ENCODE data around the gene TSPY8. TPM values are rescaled to one million over a fixed set of nuclear protein-coding genes. Genes with fewer than 3 reads are reported as not detected.
"Not testable (repeated sequence)": the region's sequence is repeated elsewhere in the genome, so short reads cannot be mapped to it uniquely, and the experiment has no call there.

The TSPY8 gene, protein sequence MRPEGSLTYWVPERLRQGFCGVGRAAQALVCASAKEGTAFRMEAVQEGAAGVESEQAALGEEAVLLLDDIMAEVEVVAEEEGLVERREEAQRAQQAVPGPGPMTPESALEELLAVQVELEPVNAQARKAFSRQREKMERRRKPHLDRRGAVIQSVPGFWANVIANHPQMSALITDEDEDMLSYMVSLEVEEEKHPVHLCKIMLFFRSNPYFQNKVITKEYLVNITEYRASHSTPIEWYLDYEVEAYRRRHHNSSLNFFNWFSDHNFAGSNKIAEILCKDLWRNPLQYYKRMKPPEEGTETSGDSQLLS
- polyA plus RNA-seq (2012; ENCODE audit: insufficient read length, low read depth) = not detected

GRCh38 chrY:9357497-9357896, at the start of gene TSPY8:
TSS of gene TSPY8 (plus strand) at chrY:9357797. CDS start at chrY:9357843, 46 bp downstream.
- not testable (repeated sequence) for TF ChIP-seq FOXP2 (optimal IDR thresholded peaks at IDR 0.05; ENCODE audit: borderline replicate concordance, extremely low read depth, extremely low read length, insufficient read depth); POLR2AphosphoS5 (IDR thresholded peaks at IDR 0.05; ENCODE audit: low read depth, low read length); REST (IDR thresholded peaks at IDR 0.05; ENCODE audit: insufficient read depth in 1 of 2, low read depth in 2 of 2, low read length in 2 of 2)

DNA sequence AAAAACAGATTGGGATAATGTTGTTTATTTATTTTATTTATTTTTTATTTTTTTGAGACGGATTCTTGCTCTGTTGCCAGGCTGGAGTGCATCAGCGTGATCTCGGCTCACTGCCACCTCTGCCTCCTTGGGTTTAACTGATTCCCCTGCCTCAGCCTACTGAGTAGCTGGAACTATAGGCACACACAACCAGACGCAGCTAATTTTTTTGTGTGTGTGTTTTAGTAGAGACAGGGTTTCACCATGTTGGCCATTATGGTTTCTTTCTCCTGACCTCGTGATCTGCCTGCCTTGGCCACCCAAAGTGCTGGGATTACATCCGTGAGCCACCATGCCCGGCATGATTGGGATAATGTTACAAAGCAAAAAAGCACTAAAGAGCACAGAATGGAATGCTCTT, 36.6 kb upstream of the TSPY8 start:
- TF ChIP-seq POLR2AphosphoS5 (IDR thresholded peaks at IDR 0.05; ENCODE audit: low read depth, low read length) (no peak), FOXP2 (optimal IDR thresholded peaks at IDR 0.05; ENCODE audit: borderline replicate concordance, extremely low read depth, extremely low read length, insufficient read depth) (no peak), TAF1 (IDR thresholded peaks at IDR 0.05; ENCODE audit: borderline replicate concordance, insufficient read depth, low read length) (no peak), REST (IDR thresholded peaks at IDR 0.05; ENCODE audit: insufficient read depth in 1 of 2, low read depth in 2 of 2, low read length in 2 of 2) (no peak), SIN3A (IDR thresholded peaks at IDR 0.05; ENCODE audit: borderline replicate concordance, insufficient read depth, low read length) (no peak)

DNA sequence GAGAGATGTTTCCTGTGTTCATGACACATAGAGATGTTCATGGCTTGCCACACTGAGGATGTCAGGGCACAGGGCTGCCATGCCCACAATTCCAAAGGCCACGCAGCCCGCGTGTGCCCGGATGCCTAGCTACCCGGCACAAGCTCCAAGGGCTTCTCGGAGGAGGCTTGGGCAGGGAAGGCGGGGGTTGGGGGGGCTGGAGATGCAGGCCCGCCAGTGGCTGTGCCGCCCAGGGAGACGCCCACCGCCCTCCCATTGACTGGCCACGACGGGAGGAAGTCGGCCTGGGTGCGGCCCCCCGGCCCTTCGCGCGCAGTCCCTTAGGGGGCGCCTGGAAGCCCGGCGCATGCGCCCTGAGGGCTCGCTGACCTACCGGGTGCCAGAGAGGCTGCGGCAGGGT, 20.4 kb upstream of the TSPY8 start, which contains the start of gene TSPY4:
Gene TSPY4 (plus strand): TSS at position 301 of the 400 bp plus-strand sequence. CDS start 46 bp downstream, at position 347.
- not testable (repeated sequence) for TF ChIP-seq FOXP2 (optimal IDR thresholded peaks at IDR 0.05; ENCODE audit: borderline replicate concordance, extremely low read depth, extremely low read length, insufficient read depth); TAF1 (IDR thresholded peaks at IDR 0.05; ENCODE audit: borderline replicate concordance, insufficient read depth, low read length); POLR2AphosphoS5 (IDR thresholded peaks at IDR 0.05; ENCODE audit: low read depth, low read length)

DNA sequence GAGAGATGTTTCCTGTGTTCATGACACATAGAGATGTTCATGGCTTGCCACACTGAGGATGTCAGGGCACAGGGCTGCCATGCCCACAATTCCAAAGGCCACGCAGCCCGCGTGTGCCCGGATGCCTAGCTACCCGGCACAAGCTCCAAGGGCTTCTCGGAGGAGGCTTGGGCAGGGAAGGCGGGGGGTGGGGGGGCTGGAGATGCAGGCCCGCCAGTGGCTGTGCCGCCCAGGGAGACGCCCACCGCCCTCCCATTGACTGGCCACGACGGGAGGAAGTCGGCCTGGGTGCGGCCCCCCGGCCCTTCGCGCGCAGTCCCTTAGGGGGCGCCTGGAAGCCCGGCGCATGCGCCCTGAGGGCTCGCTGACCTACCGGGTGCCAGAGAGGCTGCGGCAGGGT, 40.5 kb downstream of the TSPY8 start, which contains the start of gene TSPY3:
Gene TSPY3 (plus strand): TSS at position 301 of the 400 bp plus-strand sequence. CDS start 46 bp downstream, at position 347.
- TF ChIP-seq TAF1 (IDR thresholded peaks at IDR 0.05; ENCODE audit: borderline replicate concordance, insufficient read depth, low read length); POLR2AphosphoS5 (IDR thresholded peaks at IDR 0.05; ENCODE audit: low read depth, low read length); REST (IDR thresholded peaks at IDR 0.05; ENCODE audit: insufficient read depth in 1 of 2, low read depth in 2 of 2, low read length in 2 of 2): not testable (repeated sequence)
